HCT116 (cell line): ENCODE data around the gene WASHC3. TPM values are rescaled to one million over a fixed set of nuclear protein-coding genes. Genes with fewer than 3 reads are reported as not detected.
"Not testable (repeated sequence)": the region's sequence is repeated elsewhere in the genome, so short reads cannot be mapped to it uniquely, and the experiment has no call there.

ENCODE experiments used
- ATAC-seq: fragments of 200-7000 bp; cut with Tn5 transposase; 2 replicates; pipeline ENCODE4 v1.9.1; 2020; ENCODE audit warnings: mild to moderate bottlenecking, moderate library complexity
- BruUV-seq: library from RNA; stranded (reverse); fragments of 400-500 nt; replicated peaks from 2 replicates; lab custom pipeline; 2021; lab: Mats Ljungman, UMichigan
- CTCF ChIA-PET: fragments of 300-600 bp; sonication (Branson Sonifier 250); formaldehyde crosslinking; loops from one replicate; lab custom pipeline; 2021; ENCODE audit warnings: antibody characterized with exemption; lab: Charles Lee
- POLR2A ChIA-PET: fragments of 300-600, 350-600 bp; sonication (Branson Sonifier 250); formaldehyde crosslinking; loops from one replicate; lab custom pipeline; 2021; ENCODE audit warnings: antibody characterized with exemption; lab: Charles Lee
- RAD21 ChIA-PET, 2 experiments: fragments of 300-600 bp; sonication (Branson Sonifier 250); formaldehyde crosslinking; loops; one replicate each; lab custom pipeline; 2023; ENCODE audit warnings: low total read pairs in 2 of 2; ENCODE audit not compliant: uncharacterized antibody in 2 of 2, unreplicated experiment in 2 of 2, low non-redundant PET in 1 of 2; lab: Charles Lee
- DNase-seq: peaks from one replicate; pipeline ENCODE4 v3.0.0-alpha.2; 2010; ENCODE audit warnings: low read depth, low spot score
- H2AFZ ChIP-seq: fragments of 200-600 bp; shearing (Covaris generic), sonication (generic); 2 replicates; pipeline ENCODE4 v1.6.1; 2017; ENCODE audit warnings: low read depth, mixed run types, mixed read lengths, antibody characterized with exemption, low read length; ENCODE audit not compliant: poor library complexity, severe bottlenecking
- H3K27ac ChIP-seq: 2 replicates; pipeline ENCODE4 v1.5.1; 2012; ENCODE audit warnings: low read depth, low read length
- H3K27me3 ChIP-seq: fragments of 200-600 bp; sonication (generic); 2 replicates; pipeline ENCODE4 v1.6.1; 2016; ENCODE audit warnings: mixed run types, low read length, mixed read lengths; ENCODE audit not compliant: insufficient read depth
- H3K36me3 ChIP-seq, 2 experiments: fragments of 200-500 bp in 1 of 2; fragments of 200-600 bp in 1 of 2; sonication (Bioruptor generic) in 1 of 2; sonication (generic) in 1 of 2; 2 replicates each; pipeline versions ENCODE4 v1.5.1 to v1.6.1; 2014 to 2016; ENCODE audit warnings: low read length in 2 of 2, inconsistent platforms in 1 of 2, mixed read lengths in 1 of 2, mixed run types in 1 of 2; ENCODE audit not compliant: insufficient read depth in 2 of 2, control insufficient read depth in 1 of 2
- H3K4me1 ChIP-seq, 2 experiments: fragments of 200-600 bp in 1 of 2; sonication (generic) in 1 of 2; 2 replicates each; pipeline versions ENCODE4 v1.5.1 to v1.6.1; 2012 to 2017; ENCODE audit warnings: low read length in 2 of 2, inconsistent platforms in 1 of 2, mild to moderate bottlenecking in 1 of 2, mixed read lengths in 1 of 2, mixed run types in 1 of 2, moderate library complexity in 1 of 2; ENCODE audit not compliant: insufficient read depth in 2 of 2, control insufficient read depth in 1 of 2
- H3K4me2 ChIP-seq: fragments of 200-600 bp; sonication (generic); 2 replicates; pipeline ENCODE4 v1.6.1; 2017; ENCODE audit warnings: mixed run types, low read length, mixed read lengths
- H3K4me3 ChIP-seq, 2 experiments: fragments of 200-600 bp in 1 of 2; sonication (generic) in 1 of 2; replicated peaks in 1 of 2; 2 replicates each; pipeline ENCODE4 v1.5.1; 2011 to 2016; ENCODE audit warnings: low read length in 2 of 2, control low read depth in 1 of 2, low read depth in 1 of 2, mild to moderate bottlenecking in 1 of 2, mixed read lengths in 1 of 2, mixed run types in 1 of 2
- H3K79me2 ChIP-seq: fragments of 200-600 bp; sonication (generic); 2 replicates; pipeline ENCODE4 v1.6.1; 2017; ENCODE audit warnings: mild to moderate bottlenecking, mixed run types, low read length, moderate library complexity, mixed read lengths; ENCODE audit not compliant: insufficient read depth
- H3K9ac ChIP-seq: fragments of 200-600 bp; sonication (generic); 2 replicates; pipeline ENCODE4 v1.6.1; 2016; ENCODE audit warnings: low read length, mixed read lengths
- H3K9me2 ChIP-seq: fragments of 200-600 bp; sonication (generic), shearing (Covaris generic); 2 replicates; pipeline ENCODE4 v1.6.1; 2017; ENCODE audit warnings: mixed run types, mild to moderate bottlenecking, moderate library complexity; ENCODE audit not compliant: insufficient read depth
- H3K9me3 ChIP-seq, 2 experiments: fragments of 200-500 bp in 1 of 2; fragments of 200-600 bp in 1 of 2; sonication (Bioruptor generic) in 1 of 2; sonication (generic) in 1 of 2; 2 replicates each; pipeline ENCODE4 v1.6.1; 2014 to 2017; ENCODE audit warnings: low read length in 2 of 2, mixed read lengths in 2 of 2, inconsistent platforms in 1 of 2, low read depth in 1 of 2, mild to moderate bottlenecking in 1 of 2, mixed run types in 1 of 2, moderate library complexity in 1 of 2; ENCODE audit not compliant: control insufficient read depth in 1 of 2, insufficient read depth in 1 of 2
- H4K20me1 ChIP-seq: fragments of 200-600 bp; sonication (generic), shearing (Covaris generic); 2 replicates; pipeline ENCODE4 v1.6.1; 2017; ENCODE audit warnings: mixed run types, mild to moderate bottlenecking, moderate library complexity; ENCODE audit not compliant: insufficient read depth
- CEBPB ChIP-seq: IDR thresholded peaks from 2 replicates; pipeline ENCODE4 v1.6.1; 2012; ENCODE audit warnings: low read depth
- ELF1 ChIP-seq: IDR thresholded peaks from 2 replicates; pipeline ENCODE4 v1.6.1; 2012; ENCODE audit warnings: low read depth, borderline replicate concordance
- EZH2 ChIP-seq: fragments of 200-600 bp; sonication (generic); IDR thresholded peaks from 2 replicates; pipeline ENCODE4 v1.6.1; 2017; ENCODE audit warnings: antibody characterized with exemption, mixed run types
- JUND ChIP-seq: IDR thresholded peaks from 2 replicates; pipeline ENCODE4 v1.6.1; 2012
- MAX ChIP-seq: IDR thresholded peaks from 2 replicates; pipeline ENCODE4 v1.6.1; 2012
- POLR2A ChIP-seq: IDR thresholded peaks from 2 replicates; pipeline ENCODE4 v1.7.0; 2011; ENCODE audit warnings: borderline replicate concordance; ENCODE audit not compliant: insufficient read depth, insufficient read length; ENCODE audit errors: extremely low read depth
- SIN3A ChIP-seq: IDR thresholded peaks from 2 replicates; pipeline ENCODE4 v1.6.1; 2012; ENCODE audit warnings: low read depth
- SRF ChIP-seq: IDR thresholded peaks from 2 replicates; pipeline ENCODE4 v1.6.1; 2012; ENCODE audit warnings: low read depth
- ZFX ChIP-seq: fragments of 450-650 bp; IDR thresholded peaks from 2 replicates; pipeline ENCODE4 v1.6.1; 2017
- ZNF274 ChIP-seq: fragments of 200-500 bp; sonication (Bioruptor generic); IDR thresholded peaks from 2 replicates; pipeline ENCODE4 v1.6.1; 2014; ENCODE audit warnings: mild to moderate bottlenecking, low read depth, low read length, inconsistent platforms
- intact Hi-C: fragments of 100-400 bp; cut with micrococcal nuclease; formaldehyde crosslinking; loops from 2 replicates; pipeline ENCODE4 v1.10.0; 2022
- total RNA-seq: library from RNA; stranded (reverse); gene quantifications from one replicate; pipeline ENCODE4 v1.2.1, GENCODE V29; 2021; ENCODE audit not compliant: unreplicated experiment
- TF ChIP-seq, protein P1 (sequence below): IDR thresholded peaks from 2 replicates; pipeline ENCODE4 v1.6.1; 2012
- TF ChIP-seq, protein P2 (sequence below): IDR thresholded peaks from 2 replicates; pipeline ENCODE4 v1.6.1; 2011; ENCODE audit warnings: mild to moderate bottlenecking, low read length, moderate library complexity; ENCODE audit not compliant: insufficient replicate concordance; ENCODE audit errors: extremely low read depth

WASHC3 gene
- total RNA-seq, 1 experiment from 2014 or later = 15.6 TPM

- BruUV-seq = no TSS peak
- no peak overlapping the region for H3K9ac ChIP-seq
- no peaks in the 10 kb centered on the region for H3K79me2 ChIP-seq
- CTCF ChIA-PET = no interaction called here
- H3K4me1 ChIP-seq = no peaks in the 10 kb centered on the region
- intact Hi-C loops = no loop called here
- no peaks in the 10 kb centered on the region for H3K36me3 ChIP-seq
- no peaks in the 10 kb centered on the region for H3K27me3 ChIP-seq
- H4K20me1 ChIP-seq = no peaks in the 10 kb centered on the region
- H3K9me3 ChIP-seq = no peaks in the 10 kb centered on the region
- no peak overlapping the region for H3K4me2 ChIP-seq
- no peak for DNase-seq
- H2AFZ ChIP-seq = no peak overlapping the region
- no peak overlapping the region for H3K4me3 ChIP-seq
- no peak overlapping the region for H3K27ac ChIP-seq
- POLR2A ChIA-PET = no interaction called here
- RAD21 ChIA-PET = no interaction called here
- TF ChIP-seq, protein P1, sequence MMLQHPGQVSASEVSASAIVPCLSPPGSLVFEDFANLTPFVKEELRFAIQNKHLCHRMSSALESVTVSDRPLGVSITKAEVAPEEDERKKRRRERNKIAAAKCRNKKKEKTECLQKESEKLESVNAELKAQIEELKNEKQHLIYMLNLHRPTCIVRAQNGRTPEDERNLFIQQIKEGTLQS = no peak
- TF ChIP-seq CEBPB = no peak
- no peak for TF ChIP-seq MAX
- TF ChIP-seq, protein P2, sequence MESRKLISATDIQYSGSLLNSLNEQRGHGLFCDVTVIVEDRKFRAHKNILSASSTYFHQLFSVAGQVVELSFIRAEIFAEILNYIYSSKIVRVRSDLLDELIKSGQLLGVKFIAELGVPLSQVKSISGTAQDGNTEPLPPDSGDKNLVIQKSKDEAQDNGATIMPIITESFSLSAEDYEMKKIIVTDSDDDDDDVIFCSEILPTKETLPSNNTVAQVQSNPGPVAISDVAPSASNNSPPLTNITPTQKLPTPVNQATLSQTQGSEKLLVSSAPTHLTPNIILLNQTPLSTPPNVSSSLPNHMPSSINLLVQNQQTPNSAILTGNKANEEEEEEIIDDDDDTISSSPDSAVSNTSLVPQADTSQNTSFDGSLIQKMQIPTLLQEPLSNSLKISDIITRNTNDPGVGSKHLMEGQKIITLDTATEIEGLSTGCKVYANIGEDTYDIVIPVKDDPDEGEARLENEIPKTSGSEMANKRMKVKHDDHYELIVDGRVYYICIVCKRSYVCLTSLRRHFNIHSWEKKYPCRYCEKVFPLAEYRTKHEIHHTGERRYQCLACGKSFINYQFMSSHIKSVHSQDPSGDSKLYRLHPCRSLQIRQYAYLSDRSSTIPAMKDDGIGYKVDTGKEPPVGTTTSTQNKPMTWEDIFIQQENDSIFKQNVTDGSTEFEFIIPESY = no peak
- TF ChIP-seq SIN3A = no peak
- TF ChIP-seq ZNF274 = no peak
- no peak for TF ChIP-seq ELF1
- no peak for TF ChIP-seq POLR2A
- no peak for TF ChIP-seq ZFX
- TF ChIP-seq SRF = no peak
- no peak for TF ChIP-seq EZH2
- TF ChIP-seq JUND = no peak
- no peak for ATAC-seq
- H3K9me2 ChIP-seq = no peaks in the 10 kb centered on the region
Measured at GRCh38 chr12:102021540-102022246, 40.1 kb downstream of the WASHC3 start.

- H3K4me1 ChIP-seq, H3K27ac ChIP-seq, BruUV-seq, H3K36me3 ChIP-seq, H4K20me1 ChIP-seq, H3K79me2 ChIP-seq, ATAC-seq, POLR2A ChIA-PET, H3K9me3 ChIP-seq, DNase-seq, H3K27me3 ChIP-seq, H3K9me2 ChIP-seq, RAD21 ChIA-PET, CTCF ChIA-PET, H3K4me3 ChIP-seq, intact Hi-C loops, H3K4me2 ChIP-seq, H2AFZ ChIP-seq, H3K9ac ChIP-seq: not testable (repeated sequence)
Measured at GRCh38 chr12:102018607-102019006, 43.2 kb downstream of the WASHC3 start.
